Left ventricle myocardium superior (tissue), 1 donor: ENCODE results near the gene NEIL3. TPM values are rescaled to one million over a fixed set of nuclear protein-coding genes. Genes with fewer than 3 reads are reported as not detected.
"Not testable (repeated sequence)": the region's sequence is repeated elsewhere in the genome, so short reads cannot be mapped to it uniquely, and the experiment has no call there.

ENCODE experiments used
- ATAC-seq: fragments of 200-7000 bp; cut with Tn5 transposase; one replicate; pipeline ENCODE4 v1.9.1; 2020; ENCODE audit warnings: mild to moderate bottlenecking, moderate library complexity
- DNase-seq: peaks from one replicate; pipeline ENCODE4 v3.0.0-alpha.2; 2020
- intact Hi-C: fragments of 100-400 bp; cut with micrococcal nuclease; formaldehyde crosslinking; loops from one replicate; pipeline ENCODE4 v1.11.0; 2022
- total RNA-seq: library from RNA; stranded (reverse); fragmentation: NEBNext Ultra II Directional; extraction: Animal tissue kit (Norgen Biotek cat#: 25700); gene quantifications from one replicate; pipeline ENCODE4 v1.2.1, GENCODE V29; 2021
- donor health status: DM: no; HTN: yes; CAD: no; lungs with severe emphysema.

NEIL3 gene
- total RNA-seq, 1 donor from 2014 or later = 0.10 TPM

- ATAC-seq (no peak), DNase-seq (no peak)
- intact Hi-C loops = no loop called here
These were observed 16.3 kb upstream of the NEIL3 start for GRCh38 chr4:177293208-177294033.

DNA sequence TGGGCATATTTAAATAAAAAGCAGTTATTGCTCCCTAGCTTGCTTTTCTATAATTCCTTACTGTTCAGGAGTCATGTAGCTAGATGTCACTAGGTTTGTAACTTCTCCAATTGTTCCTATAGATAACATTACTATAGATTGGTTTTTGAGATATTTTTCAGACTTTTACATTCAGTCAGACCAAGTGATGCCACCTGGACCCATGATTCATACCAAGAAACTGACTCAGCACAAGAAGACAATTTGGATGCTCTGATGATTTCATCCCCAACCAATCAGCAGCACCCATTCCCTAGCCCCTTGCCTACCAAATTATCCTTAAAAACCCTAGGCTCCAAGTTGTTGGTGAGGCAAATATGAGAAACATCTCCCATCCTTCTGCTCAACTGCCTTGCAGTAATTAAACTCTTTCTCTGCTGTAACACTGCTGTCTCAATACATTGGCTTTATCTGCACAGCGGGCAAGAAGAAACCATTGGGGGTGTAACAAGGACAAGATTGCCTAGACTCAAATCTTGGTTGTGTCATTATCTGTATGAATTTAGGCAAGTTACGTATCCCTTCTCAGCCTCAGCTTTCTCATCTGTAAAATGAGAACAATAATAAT, 11.8 kb upstream of the NEIL3 start:
- intact Hi-C loops = no loop called here
- ATAC-seq (no peak), DNase-seq (no peak)

- intact Hi-C loops = no loop called here
- ATAC-seq (no peak), DNase-seq (no peak)
These were observed 8.5 kb upstream of the NEIL3 start for GRCh38 chr4:177301126-177301639.

GRCh38 chr4:177302371-177303100, 7.1 kb upstream of the NEIL3 start:
- DNase-seq = no peak
- intact Hi-C loops = no loop called here
- ATAC-seq = no peak

GRCh38 chr4:177304094-177304493, 5.6 kb upstream of the NEIL3 start:
- DNase-seq = no peak
- intact Hi-C loops = no loop called here
- ATAC-seq = no peak

GRCh38 chr4:177304864-177305263, 4.8 kb upstream of the NEIL3 start:
- DNase-seq, intact Hi-C loops, ATAC-seq: not testable (repeated sequence)

DNA sequence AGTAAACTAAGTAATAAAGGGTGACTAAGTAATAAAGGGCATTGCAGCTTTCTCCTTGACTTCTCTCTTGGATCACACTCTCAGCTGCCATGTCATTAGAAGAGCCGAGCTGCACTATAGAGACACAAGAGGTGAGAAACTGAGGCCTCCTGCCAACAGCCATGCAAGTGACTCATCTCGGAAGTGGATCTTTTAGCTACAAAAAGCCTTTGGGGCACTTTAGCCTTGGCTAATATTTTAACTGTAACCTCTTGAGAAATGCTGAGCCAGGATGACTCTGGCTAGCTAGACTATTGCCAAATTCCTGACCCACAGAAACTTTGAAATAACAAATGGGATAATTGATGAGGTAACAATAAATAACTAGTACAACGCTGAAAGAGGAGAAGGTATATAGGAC, 1.5 kb upstream of the NEIL3 start:
- DNase-seq = no peak
- intact Hi-C loops = no loop called here
- peak; percentile 30 for ATAC-seq

DNA sequence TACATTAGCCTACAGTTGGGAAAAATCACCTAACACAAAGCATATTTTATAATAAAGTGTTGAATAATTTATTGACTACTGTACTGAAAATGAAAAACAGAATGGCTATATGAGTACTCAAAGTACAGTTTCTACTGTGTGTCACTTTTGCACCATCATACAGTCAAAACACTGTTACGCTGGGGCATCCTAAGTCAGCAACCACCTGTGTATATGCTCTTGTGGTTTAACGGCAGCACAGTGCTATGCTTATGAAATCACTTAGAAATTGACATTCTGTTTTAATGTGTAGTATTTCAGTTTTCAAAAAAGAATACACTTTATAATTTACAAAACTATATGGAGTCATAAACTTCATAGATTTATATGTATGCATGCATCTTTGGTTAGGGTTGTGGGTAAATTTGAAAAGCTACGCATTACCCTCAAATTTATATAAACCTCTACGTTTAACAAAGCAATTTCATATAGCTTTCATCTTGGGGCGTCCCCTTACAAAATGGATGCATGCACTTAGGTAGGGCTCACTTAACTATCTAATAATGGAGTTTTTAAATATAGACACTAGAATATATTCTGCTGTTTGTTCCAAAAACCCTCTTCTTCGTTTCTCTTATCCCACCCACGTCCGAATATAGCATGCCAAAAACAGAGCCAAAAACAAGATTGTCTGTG, 690 bp upstream of the NEIL3 start:
- intact Hi-C loops = no loop called here
- DNase-seq (no peak), ATAC-seq (peak; percentile 9)

DNA sequence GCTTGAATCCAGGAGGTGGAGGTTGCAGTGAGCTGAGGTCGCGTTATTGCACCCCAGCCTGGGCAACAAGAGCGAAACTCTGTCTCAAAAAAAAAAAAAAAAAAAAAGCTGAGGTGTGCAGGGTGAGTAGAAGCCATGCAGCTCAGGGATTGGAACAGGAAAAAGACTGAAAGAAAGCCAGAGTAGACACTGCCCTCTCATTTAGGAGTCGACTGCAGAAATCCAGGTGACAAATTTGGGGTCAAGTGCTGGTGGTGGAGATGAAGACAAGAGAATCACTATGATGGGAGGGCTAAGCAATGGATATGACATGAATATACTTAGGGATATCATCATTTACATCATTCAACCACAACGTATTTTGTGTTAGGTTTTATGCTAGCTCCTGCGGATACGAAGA, 1.9 kb downstream of the NEIL3 start:
- ATAC-seq (no peak), DNase-seq (no peak)
- intact Hi-C loops = no loop called here

DNA sequence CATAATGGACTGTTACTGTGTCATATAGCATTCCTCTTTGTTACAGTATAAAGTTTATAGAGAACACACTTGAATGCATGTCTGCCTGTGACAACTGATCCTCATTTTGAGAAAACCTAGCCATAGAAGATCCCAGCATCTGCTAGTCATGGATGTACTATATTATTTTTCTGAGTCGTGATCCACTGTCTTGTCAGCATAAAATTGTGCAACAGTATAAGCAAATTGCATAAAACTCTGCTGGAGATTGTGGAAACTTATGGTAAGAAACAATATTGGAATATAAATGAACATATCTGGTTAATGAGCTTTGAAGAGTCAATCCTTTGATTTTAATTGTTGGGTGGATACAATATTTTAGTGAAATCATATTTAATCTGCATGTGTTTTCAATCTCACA, 3.6 kb downstream of the NEIL3 start:
- no peak for DNase-seq
- intact Hi-C loops = no loop called here
- ATAC-seq = no peak

DNA sequence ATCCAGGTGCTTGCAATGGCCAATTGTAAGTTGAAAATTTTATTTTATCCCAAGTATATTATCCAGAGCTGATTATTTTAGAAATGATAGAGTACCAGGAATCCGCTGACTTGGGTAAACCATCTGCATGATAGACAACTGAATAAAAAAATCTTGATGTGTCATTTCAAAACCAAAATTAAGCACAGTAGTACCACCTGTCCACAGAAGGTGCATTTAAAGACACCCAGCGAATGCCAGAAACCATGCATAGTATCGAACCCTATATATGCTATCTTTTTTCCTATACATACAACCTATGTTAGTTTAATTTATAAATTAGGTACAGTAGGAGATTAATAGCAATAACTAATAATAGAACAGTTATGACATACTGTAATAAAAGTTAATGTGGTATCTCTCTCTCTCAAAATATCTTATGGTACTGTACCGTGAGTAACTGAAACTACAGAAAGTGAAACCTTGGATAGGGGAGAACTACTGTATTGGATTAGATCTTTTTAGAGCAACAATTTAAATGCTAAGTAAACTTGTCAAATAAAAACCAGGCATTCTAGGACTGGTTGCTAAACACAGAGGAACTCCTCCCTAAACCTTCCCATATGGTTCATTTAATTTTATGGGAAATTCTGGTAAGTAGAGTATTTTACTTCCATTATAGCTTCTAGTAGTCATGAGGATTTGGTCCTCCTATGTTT, 6.2 kb downstream of the NEIL3 start:
- ATAC-seq = no peak
- intact Hi-C loops = no loop called here

DNA sequence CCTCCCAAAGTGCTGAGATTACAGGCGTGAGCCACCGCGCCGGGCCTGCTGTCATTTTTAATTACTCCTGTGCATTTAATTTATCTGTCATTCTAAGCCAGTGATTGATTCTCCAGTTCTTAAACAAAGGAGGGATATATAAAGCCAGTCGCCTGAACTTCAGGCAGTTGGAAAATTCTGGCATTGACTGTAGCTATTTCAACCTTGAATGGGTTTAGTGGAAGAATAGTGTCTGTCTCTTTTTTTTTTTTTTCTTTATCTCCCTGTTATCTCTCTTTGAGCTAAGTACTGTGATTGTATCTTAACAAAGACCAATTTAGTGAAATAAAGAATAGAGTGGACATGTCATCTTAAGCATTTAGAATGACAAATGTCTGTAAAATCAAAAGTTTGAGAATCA, 11.0 kb downstream of the NEIL3 start:
- intact Hi-C loops = no loop called here
- ATAC-seq = no peak
- no peak for DNase-seq

More for the DNA sequence above, 6.2 kb downstream of the NEIL3 start:
- no peak for DNase-seq

DNA sequence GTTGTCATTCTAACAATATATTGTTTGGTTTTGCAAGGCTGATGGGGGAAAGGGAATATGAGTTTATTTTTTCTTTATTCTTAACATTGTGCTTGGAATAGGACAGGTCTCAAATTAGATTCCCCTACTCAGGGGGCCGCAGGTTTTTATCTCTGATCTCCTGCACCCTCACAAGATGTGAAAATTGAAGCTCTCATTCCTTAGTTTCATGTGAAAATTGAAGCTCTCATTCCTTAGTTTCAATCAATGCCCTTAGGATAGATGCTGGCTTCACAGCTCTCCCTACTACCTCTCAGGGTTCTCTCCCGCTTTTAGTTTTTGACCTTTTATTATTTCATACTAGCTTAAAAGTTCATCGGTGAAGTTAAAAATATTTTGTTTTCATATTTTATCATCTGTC, 12.0 kb downstream of the NEIL3 start:
- DNase-seq = no peak
- intact Hi-C loops = no loop called here
- no peak for ATAC-seq

DNA sequence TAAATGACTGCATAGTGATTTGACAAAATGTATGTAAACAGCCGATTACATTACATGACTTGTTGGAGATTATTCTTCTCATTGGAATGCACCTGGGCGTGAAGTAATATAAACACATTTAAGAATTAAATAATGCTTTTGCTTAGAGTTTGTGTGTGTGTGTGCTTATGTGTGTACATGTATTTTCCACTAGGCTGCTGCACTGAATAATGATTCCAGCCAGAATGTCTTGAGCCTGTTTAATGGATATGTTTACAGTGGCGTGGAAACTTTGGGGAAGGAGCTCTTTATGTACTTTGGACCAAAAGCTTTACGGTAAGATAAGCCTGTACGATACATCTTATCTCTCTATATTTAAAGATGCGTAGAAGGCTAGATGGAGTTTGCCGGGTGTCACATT, 12.6 kb downstream of the NEIL3 start:
- ATAC-seq = no peak

GRCh38 chr4:177322881-177323280, 13.2 kb downstream of the NEIL3 start:
- DNase-seq = no peak
- ATAC-seq = no peak
- intact Hi-C loops = no loop called here

More for the DNA sequence above, 12.6 kb downstream of the NEIL3 start:
- intact Hi-C loops = no loop called here
- DNase-seq = no peak

DNA sequence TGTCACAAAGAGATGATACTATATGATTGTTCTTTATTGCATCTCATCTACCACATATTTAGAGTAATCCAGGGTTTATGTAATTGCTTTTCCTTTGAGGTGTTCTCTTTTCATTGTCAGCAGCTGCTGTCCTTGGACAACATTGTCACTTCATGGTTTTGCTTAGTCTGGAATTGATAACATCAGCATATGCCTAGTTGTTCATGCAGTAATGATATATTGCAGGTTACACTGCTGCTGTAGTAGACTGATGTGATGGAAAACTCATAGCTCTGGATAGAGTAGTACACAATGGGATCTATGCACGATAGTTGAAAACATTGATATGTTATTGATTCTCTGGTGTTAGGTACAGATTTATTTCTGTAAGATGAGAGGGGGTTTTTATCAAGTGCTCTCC, 13.7 kb downstream of the NEIL3 start:
- ATAC-seq (no peak), DNase-seq (no peak)
- intact Hi-C loops = no loop called here

DNA sequence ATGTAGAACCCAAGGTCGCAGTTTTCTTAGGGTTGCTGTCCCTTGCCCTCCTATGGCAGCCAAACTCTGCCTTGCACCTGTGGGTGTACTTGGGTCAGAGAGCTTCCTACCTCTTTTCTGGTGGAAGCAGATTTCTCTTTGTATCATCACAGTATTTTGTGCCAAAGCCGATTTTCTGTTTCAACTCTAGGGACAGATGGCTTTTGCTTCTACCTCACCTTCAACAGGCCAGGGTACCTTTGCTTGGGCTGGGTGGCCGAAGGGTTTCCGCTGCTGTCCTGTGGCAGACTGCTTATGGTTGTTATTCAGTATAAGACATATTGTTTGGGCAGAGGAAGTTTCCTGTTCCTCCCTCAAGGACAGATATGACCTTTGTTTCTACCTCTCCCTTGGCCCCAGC, 22.4 kb downstream of the NEIL3 start:
- intact Hi-C loops = loop anchor here (10.0 kb wide), 1 partner anchor 87 kb away; no protein-coding TSS in a partner anchor
- ATAC-seq (no peak), DNase-seq (no peak)

DNA sequence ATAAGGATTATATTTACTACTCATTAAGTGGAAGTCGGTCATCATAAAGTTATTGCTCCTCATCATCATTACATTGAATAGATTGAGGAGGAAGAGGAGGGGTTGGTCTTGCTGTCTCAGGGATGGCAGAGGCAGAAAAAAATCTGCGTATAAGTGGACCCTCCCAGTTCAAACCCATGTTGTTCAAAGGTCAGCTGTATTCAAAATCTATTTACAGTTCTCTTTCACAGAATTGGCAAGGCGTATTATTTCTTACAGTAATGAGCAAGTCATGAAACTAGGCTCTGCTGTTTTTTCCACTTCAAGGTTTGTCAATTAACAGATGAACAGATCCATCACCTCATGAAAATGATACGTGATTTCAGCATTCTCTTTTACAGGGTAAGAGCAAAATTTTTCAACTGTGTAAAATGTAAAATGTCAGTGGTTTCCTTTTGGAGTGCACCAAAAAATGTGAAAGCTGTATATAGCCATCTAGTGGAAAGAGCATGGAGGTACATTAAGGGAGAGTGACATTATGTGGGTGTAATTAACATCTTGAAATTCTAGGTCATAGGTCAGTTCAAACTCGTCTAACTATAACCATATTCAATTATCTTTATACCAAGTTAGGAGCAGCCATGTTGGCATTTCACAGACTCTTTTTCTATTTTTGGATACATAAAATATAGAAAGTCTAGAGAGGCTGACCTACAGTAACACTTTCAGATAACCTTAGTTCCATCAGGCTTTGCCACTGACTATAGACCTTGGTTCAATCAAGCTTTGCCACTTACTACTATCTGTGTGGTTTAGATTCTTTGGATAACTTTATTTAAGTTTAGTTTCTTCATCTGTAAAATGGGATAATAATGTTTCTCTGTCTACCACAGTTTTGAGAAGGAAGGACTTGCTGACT, 30.1 kb downstream of the NEIL3 start:
- intact Hi-C loops = loop anchor here (10.0 kb wide), 1 partner anchor 95 kb away; no protein-coding TSS in a partner anchor
- no peak for DNase-seq
- peak; percentile 30 for ATAC-seq
